Fibroblast of skin of abdomen (primary cell): ENCODE results near the gene ENDOU. TPM values are rescaled to one million over a fixed set of nuclear protein-coding genes. Genes with fewer than 3 reads are reported as not detected.

Experiments used
- DNase-seq: peaks from one replicate; pipeline ENCODE4 v3.0.0-alpha.2; 2013
- polyA plus RNA-seq, 2 experiments: library from polyadenylated mRNA; unstranded; fragments of 120-200 nt; gene quantifications; one replicate each; pipeline ENCODE4 v1.2.1, GENCODE V29; 2013; ENCODE audit not compliant: insufficient read length in 2 of 2

ENDOU gene
- 0.14 TPM for polyA plus RNA-seq (2013, experiment 1 of 2; ENCODE audit: insufficient read length)
- polyA plus RNA-seq (2013, experiment 2 of 2; ENCODE audit: insufficient read length): 0.11 TPM

GRCh38 chr12:47725091-47725772 lies at the start of gene ENDOU:
Gene ENDOU, minus strand, starts transcription at chr12:47725490. Its CDS starts 77 bp downstream, at chr12:47725413.
- DNase-seq: no peak

DNA sequence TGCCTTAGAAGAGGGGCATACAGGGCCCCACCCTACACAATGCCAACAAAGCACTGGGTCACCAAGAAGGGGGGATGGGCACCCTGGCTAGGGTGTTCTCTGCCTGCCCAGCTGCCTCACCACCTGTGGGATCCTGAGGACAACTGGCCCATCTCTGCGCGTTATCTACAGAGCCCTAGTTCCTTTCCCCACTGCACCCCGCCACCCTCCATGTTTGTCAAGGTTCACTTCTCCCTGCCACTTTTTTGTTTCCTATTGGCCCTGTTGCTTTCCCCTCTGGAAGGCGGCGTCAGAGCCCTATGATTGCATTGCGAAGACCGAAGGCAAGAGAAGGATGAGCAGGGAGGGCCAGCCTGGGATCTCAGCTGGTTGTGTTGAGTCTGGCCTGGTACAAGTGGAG lies 49.4 kb upstream of the ENDOU start:
- no peak for DNase-seq

- no peak for DNase-seq
Measured at GRCh38 chr12:47773858-47774580, 48.7 kb upstream of the ENDOU start.

DNA sequence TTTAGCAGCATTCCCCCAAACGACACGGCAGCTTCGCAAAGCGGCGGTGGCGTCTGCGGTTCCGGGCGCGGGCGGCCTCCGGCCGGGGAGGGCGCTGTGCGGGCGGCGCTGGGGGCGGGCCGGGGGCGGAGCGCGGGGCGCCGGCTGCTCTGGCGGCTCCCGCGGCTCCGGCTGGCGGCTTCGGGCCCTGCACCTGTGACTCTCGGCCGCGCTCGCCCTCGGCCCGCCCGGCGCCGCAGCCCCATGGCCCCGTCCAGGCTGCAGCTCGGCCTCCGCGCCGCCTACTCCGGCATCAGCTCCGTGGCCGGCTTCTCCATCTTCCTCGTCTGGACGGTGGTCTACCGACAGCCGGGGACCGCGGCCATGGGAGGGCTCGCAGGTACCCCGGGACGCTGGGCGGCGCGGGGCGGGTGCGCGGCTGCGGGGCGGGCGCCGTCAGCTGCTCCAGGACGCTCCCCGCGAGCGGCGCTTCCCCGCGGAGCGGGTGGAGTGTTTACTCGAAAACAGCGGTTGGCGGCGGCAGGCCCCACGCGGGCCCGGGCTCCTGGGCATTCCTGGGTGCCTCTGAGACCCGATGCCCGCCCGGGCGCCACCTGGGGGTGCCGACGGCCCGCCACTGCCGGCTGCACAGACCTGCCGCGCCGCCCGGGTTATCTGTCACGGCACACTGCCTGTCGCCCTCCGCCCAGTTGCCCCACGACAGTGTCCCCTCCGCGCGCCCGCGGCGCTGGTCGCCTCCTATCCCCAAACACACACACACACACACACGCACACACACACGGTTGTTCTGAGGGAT lies 48.0 kb upstream of the ENDOU start, which contains the start of gene SLC48A1:
Gene SLC48A1 (plus strand): TSS at position 177 of the 796 bp plus-strand sequence. CDS start 67 bp downstream, at position 244.
- peak; percentile 61 for DNase-seq

DNA sequence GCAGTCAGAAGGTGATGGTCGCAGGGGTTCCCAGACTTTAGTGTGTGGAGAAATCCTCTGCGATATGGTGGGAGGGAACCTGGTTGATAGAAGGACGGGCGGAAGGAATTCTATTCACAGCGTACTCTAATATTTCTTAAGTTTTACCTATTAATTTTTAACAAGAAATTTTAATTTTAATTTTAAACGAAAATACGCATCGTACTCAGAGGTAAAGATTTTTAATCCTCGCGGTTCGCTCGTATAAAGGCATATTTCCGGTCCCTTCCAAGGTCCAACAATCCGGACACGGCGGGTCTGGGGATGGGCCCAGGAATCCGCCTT lies 47.4 kb upstream of the ENDOU start:
- DNase-seq: no peak

DNA sequence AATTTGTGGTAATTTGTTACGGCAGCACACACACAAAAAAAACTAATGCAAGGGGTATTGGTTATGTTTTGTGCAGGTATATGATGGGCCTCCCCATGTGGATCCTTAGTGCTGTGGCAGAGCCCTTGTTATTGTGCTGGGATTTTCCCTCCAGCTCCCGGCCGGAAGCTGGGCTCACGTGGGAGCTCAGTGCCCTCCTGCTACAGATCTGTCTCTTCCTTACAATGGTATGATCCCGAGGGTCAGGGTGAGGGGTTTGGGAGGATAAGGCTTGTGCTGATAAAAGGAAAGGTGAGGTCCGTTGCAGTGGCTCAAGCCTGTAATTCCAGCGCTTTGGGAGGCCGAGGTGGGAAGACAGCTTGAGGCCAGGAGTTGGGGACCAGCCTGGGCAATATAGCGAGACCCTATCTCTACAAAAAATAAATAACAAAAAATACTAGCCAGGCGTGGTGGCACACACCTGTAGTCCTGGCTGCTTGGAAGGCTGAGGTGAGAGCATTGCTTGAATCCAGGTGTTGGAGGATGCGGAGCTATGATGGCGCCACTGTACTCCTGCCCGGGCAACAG lies 46.9 kb upstream of the ENDOU start:
- DNase-seq: no peak

DNA sequence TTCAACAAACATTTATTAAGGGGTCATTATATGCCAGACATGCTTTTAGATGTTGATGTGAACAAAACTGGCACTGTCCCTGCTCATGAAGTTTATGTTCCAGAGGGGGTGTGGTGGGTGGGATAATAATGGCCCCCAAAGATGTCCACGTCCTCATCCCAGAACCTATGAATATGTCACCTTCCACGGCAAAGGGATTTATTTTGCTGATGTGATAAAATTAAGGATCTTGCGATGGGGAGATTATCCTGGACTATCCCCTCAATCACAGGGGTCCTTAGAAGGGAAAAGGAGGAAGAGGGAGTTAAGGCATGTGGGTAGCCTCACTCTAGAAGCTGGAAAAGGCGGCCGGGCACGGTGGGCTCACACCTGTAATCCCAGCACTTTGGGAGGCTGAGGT lies 46.0 kb upstream of the ENDOU start:
- DNase-seq: no peak

GRCh38 chr12:47770086-47770726 lies 44.9 kb upstream of the ENDOU start:
- peak; percentile 42 for DNase-seq

- no peak for DNase-seq
Measured at GRCh38 chr12:47769234-47770085, 44.2 kb upstream of the ENDOU start.

GRCh38 chr12:47768323-47768811 lies 43.1 kb upstream of the ENDOU start:
- peak; percentile 77 for DNase-seq

DNA sequence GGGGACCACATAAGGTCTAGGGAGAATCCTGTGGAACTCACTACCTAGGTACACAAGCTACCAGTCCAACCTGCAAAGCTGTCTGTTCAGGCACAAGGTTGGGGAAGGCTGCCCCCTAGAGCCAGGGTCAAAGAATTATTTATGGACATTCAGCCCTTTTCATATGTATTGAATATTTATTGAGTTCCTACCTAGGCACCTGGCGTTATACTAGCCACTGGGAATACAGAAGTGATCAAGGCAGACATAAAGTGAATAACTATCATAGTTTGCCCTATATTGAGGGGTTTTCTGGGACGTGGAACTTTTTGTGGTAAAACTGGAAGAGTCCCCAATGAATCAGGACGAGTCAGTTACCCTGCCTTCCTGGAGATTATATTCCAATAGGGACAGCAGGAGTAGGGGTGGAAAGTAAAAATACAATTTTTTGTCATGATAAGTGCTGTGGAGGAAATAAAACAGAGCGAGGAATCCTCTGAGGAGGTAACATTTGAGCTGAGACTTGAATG lies 42.0 kb upstream of the ENDOU start:
- no peak for DNase-seq

DNA sequence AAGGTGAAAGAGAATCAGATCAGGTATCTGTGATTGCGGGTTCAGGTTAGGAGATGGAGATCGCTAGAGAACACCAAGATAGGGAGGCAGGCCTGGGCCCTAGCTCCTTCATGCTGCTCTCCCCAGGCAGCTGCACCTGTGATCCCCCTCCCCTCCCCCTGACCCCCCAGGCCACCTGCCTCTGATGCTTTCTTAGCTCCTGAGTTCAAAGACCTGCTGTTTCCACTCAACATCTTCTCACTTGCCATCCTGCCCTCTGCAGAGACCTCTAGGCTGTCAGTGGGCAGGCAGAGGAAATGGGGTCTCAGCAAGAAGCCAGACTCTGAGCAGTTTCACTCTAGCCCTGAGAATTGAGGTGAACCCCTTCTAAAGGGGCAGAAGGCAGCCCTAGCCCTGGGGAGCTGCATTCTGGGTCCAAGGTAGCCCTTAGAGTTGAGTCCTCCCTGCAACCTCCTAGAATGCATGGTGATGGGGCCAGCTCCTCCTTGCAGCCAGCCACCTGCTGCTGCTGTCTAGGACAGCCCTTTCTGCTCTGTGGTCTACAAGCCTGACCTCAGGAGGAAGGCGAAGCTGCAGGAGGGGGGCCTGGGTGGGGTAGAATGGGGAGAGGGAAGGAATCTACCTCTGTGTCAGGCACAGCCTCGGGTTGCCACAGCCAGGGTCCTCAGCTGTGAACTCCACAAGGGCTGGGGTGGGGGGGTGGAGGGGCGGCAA lies 41.4 kb upstream of the ENDOU start:
- DNase-seq: no peak

DNA sequence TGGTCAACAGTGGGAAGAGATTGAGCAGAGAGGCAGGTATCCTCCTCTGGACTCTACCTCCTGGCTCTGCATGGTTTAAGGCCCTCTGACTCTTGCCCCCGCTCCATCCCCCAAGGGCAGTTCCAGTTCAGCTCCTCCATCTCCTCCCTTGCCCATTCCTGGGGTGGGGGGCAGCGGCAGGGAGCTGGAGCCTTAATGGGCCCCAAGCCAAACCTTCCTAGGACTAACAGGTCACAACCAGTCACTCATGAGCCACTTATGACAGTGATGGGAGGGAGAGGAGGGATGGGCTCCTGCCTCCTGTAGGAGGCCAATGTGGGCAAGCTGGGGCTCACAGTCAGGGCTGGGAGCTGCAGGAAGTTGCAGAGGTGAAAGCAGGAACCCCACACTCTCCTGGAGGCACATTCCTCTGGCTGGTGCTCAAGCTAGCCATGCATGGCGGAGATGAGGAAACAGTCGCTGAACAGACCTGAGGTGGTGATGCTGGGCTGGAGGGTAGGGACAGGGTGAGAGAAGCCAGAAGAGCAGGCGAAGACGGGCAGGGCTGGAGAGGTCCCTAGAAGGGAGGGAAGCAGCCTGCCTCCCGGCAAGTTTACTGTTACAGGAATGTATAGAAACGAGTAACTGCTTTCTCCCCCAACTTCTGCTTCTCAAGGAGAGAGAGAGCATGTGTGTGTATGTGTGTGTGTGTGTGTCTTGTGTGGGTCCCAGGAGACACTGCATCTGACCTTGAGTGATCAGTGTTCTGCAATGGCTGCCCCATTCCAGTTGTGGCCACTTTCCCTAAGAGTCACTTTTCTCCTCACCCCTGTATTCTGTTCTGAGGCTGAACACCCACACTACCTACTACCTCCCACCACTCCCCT lies 38.4 kb upstream of the ENDOU start:
- DNase-seq: no peak

DNA sequence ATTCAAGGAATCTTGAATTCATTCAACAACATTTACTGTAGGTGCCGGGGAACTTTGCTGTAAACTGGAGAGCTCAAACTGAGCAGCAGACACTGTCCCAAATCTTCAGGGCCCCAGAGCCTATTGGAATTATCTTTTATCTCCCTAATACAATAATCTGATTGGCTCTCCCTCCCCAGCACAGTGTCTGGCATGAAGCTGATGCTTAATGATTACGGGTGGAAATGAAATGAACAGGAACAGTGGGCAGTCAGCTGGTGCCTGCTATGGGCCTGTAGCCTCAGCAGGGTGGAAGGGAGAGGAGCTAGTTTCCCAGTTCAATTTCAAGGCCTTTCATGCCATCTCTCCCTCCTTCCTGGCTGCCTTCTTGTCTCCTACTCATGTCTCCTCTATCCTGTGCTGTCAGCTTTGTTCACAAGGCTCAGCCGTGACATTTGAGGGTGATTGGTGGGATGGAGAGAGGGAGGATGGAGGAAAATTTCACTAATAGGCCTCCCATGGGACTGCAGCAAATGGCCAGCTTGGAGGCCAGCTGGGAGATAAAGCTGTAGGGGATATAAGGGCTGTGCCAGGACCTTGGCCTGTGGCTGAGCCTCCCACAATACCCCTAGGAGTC lies 37.7 kb upstream of the ENDOU start:
- no peak for DNase-seq

DNA sequence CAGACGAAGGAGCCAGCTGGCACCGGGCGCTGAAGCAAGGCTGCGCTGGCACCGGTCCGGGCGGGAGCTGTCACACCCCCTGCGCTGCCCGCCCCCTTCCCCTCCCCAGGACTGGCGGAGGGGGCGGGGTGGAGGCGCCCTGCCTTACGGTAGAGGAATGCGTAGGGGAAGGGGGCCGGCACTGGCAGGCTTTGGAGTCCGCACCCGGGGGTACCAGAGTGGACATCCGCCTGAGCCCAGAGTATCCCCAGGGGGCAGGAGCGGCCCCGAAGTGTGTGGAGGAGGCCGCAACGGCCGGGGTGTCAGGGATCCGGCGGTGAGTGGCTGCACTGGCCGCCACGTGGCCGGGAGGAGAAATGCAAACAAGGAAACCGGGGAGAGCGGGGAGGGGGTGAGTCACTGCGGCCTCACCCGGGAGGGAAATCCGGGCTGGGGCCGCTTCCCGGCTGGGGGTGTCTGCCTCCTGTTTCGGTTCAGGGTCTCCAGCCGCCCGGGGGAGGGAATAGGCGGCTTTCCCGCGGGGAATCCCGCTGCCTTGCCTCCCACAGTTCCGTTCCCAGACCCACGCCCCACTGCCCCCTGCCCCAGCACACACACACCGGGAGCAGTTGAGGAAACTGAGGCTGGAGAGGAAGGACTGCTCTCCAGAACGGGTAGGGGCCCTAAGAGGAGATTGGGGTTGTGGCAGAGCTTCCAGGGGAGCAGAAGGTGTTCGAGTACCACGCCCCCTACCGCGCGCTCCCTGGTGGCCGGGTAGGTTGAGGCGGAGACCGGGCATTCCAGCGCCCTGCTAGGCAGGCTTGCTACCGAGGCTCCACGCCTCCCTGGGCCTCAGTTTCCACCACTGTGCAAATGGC lies 33.8 kb upstream of the ENDOU start, which contains the start of gene RAPGEF3:
Gene RAPGEF3 (minus strand): TSS at position 47 of the 857 bp plus-strand sequence. CDS start 324 bp downstream, outside the sequence.
- DNase-seq: peak; percentile 86

- DNase-seq: no peak
Measured at GRCh38 chr12:47758584-47758833, 33.2 kb upstream of the ENDOU start.

GRCh38 chr12:47757840-47758583 lies 32.7 kb upstream of the ENDOU start:
- DNase-seq: no peak
